Measurements from ENCODE around the gene COX4I2.
"Not testable (repeated sequence)": the region's sequence is repeated elsewhere in the genome, so short reads cannot be mapped to it uniquely, and the experiment has no call there.

The COX4I2 gene

GRCh38 chr20:31662372-31662854 is 24.7 kb downstream of the COX4I2 start:
- DNase-seq = no peak

DNA sequence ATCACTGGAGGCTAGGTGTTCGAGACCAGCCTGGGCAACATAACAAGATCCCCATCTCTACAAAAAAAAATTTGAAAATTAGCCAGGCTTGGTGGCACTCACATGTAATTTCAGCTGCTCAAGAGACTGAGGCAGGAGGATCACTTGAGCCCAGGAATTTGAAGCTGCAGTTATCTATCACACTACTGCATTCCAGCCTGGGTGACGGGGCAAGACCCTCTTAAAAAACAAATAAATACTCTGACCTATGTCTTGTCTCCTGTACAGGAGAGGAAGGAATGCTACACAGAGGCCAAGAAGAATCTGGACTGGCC is 25.8 kb downstream of the COX4I2 start:
- no peak for DNase-seq

DNA sequence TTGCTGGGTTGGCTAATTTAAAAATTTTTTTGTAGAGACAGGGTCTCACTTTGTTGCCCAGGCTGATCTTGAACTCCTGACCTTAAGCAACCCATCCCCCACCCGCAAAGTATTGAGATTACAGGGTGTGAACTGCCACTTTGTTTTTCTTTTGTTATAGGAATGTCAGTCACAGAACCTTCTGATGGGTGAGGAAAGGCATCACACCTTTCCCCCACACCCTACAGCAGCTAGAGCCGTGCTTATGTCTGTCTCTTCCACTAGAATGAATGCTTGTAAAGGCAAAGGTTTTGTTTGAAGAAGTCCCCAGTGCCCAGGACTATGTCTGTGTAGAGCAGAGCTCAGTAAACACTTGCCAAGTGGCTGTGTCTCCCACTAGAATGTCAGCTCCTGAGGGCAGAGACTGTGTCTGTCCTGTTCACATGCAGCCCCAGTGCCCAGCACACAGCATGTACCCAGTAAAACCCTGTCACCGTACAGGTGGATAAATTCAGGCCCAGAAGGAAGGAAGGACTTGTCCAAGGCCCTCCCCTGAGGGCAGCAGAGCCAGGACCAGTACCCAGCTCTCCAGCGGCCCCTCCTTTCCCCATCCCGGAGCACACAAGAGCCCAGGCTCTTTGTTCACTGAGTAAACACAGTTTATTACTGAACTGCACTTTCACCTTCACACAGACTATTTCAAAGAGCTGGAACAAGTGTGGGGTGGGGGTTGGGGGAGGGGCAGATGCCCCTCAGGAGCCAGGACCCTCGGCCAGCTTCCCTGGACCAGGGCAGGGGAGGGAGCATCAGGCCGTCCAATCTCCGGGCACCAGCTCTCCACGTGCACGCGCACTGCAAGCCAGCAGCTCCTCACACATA is 26.4 kb downstream of the COX4I2 start:
- no peak for DNase-seq

DNA sequence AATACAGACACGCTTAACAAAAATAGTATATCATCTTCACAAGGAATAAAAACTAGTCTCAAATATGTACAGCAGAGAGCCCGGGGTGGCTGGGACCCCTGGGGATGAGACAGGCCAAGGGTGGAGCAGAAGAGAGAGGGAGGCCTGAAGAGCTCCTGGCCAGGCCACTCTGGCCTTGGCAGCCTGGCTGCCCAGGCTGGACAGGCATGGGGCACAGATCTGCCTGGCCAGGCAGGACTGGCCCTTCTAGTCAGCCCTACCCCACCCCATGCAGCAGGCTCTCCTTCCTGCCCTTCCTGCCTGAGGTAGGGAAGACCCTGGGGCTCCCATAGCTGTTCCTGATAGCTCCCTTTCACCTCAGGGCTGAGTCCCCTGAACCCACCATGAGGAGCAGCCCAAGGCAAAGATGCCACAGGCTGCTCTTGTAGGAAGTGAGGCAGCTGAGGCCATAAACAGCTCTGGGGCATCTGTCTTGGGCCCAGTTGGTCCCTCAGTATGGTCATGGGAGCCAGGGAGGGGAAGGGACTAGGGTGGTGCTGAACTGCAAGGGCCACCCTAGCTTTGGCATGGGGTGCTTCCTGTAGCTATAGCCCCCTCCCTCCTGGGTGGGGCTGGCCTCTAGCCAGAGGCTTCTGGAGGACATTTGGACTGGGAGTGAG is 27.1 kb downstream of the COX4I2 start:
- DNase-seq = no peak

GRCh38 chr20:31665753-31666152 is 28.0 kb downstream of the COX4I2 start:
- no peak for DNase-seq

DNA sequence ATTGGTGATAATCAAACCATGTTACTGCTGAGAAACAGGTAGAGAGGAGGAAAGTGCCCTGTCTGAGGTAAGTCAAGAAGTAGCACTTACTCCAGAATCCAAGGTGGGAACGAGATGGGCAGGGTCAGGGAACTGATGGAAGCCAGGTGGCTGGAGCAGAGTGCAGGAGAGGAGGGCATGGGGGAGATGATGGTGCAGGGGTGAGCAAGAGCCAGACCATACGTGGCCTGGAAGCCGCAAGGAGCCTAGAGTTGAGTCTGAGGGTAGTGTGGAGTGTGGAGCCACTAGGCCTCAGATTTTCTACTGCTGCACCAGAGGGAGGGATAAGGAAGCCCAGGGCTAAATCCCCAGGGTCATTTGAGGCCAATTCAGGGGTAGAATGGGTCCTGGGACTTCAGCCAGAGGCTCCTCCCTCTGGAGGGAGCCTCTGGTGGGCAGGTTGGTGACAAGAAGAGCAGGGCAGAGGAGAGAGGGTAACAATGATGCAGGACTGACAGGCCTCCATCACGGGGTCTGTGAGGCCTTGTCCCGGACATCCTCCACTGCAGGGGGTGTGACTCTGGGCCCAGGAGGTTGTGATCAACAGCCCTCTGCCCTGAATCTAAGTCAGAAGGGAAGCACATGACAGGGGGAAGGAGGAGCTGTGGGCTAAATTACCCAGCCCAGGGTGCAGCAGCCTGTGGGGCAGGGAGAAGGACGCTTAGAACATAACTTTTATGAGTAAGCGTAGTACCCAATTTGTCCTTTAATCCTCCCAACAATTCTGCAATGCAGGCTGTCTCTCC is 28.7 kb downstream of the COX4I2 start:
- peak; percentile 11 for DNase-seq

DNA sequence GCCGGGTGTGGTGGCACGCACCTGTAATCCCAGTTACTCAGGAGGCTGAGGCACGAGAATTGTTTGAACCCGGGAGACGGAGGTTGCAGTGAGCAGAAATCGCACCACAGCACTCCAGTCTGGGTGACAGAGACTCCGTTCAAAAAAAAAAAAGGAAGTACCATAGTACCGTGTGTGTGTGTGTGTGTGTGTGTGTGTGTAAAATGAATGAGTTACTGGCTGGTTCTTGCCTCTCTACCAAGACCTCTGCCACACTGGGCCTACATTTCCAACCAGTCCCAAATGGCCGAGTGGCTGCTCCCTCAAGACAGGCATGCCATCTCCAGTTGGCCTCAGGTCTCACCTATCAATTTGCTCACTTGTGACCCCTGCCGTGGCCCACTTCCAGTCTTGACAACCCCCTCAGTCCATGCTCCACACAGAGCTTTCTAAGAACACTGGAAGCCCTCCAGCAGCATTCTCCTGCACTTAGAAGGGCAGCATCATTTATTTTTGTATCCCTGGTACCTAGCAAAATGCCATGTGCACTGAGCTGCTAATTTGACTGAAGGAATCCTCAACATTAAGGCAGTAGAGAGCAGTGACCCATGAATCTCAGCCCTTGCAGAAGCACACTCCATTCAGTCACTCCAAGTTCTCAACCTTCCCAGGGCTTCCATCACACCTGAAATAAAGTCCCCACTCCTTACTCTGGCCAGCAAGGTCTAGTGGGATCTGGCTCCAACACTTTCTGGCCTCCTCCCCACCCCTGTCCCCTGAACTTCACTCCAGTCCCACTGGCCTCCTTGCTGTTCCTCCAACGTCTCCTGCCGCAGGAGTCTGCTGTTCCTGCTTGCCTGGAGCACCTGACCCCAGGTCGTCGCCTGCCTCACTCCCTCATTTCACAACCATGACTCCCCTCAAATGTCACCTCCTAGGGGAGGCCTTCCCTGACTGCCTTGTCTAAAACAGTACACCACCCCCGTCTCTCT is 29.9 kb downstream of the COX4I2 start:
- DNase-seq = no peak

DNA sequence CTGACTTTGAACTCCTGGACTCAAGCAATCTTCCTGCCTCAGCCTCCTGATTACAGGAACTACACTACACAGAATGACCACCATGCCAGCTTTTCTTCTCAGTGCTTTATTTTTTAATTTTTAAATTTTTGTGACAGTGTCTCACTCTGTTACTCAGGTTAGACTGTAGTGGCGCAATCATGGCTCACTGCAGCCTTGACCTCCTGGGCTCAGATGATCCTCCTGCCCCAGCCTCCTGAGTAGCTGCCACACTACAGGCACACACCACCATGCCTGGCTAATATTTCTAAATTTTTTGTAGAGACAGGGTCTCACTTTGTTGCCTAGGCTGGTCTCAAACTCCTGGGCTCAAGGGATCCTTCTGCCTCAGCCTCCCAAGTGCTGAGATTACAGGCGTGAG is 31.2 kb downstream of the COX4I2 start:
- DNase-seq = not testable (repeated sequence)

- no peak for DNase-seq
Measured at GRCh38 chr20:31669876-31670275, 32.2 kb downstream of the COX4I2 start.

GRCh38 chr20:31670371-31671228 is 32.9 kb downstream of the COX4I2 start:
- no peak for DNase-seq

GRCh38 chr20:31671324-31671723 is 33.6 kb downstream of the COX4I2 start:
- no peak for DNase-seq

DNA sequence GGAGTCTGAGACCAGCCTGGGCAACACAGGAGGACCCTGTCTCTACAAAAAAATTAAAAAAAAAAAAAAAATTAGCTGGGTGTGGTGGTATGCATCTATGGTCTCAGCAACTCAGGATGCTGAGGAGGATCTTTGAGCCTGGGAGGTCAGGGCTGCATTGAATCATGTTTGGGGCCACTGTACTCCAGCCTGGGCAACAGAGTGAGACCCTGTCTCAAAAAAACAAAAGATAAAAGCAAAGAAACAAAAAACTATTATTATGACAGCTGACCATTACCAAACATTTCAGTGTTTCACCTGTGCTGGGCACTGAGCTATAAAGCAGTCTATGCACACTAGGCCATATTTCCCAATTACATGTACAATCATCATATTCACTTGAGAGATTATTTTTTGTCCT is 35.7 kb downstream of the COX4I2 start:
- DNase-seq = no peak

DNA sequence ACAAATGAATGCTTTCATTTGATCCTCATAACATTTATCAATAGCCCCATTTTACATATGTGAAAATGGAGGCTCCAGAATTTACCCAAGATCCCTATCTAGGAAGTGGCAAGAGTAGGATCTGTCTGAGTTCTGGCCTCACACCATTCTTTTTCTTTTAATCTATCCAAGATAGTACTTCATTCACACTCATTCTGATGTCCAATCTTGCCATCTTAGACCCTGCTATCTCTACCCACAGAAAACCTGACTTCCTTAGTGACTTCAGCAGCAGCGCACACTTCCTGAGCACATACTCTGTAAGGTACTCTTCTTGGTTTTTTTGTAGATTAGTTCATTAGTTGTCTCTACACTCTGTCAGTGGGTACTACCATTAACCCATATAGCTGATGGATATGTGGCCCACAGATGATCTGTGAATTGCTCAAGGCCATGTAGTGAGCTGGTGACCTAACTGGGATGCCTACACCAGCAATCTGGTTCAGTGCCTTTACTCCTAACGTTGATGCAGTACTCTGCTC is 36.3 kb downstream of the COX4I2 start:
- DNase-seq = no peak

DNA sequence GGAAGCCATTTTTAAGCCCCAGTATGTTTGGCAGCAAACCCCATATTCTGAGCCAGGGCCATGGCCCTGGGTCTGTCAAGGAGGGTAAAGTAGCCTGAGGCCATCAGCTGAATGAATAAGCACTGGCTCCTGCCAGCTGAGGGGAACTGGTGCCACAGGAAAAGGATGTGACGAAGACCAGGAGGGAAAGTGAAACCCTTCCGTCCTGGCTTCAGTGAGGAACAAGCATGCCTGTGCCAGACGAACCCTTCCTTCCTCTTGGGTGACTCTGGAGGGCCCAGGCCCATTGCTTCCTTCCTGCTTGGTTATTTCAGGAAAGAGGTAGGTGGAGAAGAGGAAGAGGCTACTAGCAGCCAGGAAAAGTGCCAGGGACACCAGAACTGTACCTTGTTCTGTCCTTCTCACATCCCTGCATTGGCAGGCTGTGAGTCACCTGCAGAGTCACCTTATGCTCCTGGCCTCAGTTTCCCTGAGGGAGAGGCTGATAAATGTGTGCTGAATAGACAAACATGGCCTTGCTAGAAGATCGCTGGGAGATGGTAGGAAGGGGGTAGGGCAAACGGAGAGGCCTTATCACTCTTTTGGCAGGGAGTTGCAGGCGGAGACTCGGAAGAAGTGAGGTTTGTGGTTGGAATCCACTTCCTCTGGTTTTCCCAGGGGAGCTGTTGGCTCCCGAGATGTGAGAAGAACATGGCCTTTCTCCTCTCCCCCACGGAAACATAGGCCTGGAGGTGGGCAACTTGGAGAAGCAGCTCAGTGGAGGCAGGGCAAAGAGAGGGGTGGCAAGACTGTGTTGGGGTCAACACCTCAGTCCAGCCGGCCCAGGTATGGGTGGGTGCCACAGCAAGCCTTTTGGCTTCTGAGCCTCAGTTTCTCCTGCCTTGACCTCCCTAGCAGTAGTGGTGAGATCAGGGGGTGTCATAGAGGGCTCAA is 37.4 kb downstream of the COX4I2 start:
- peak; percentile 57 for DNase-seq

DNA sequence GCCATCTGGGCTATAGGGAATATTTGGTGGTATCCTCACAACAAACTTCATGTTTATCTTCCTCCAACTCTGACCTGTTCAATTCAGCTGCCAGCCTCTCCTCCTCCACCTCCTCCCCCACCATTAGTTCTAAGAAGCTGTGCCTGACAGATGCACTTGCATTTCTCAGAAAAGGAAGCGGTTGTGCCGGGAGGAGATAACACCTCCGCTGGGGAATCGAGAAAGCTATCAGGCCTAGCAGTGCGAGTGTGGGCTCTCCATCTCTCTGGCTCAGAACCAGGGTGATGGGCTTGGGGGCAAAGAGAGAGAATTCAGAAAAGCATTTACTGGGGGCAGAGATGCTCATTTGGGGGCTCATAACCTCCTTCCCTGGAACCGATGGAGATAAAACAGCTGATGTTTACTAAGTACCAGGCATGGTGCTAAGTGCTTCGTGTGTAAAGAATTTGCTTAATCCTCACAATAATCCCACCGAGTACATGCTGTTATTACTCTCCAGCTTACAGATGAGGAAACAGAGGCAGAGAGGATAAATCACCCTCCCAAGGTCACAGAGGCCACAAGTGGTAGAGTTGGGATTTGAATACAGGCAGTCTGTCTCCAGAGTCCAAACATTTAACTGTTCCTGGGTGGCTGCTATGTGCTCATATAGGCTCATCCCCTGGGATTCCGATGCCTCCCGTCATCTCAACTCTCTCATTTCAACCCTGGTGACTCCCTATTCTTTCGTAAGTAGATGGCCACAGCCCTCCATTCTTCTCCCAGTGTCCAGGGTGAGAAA is 38.3 kb downstream of the COX4I2 start:
- peak; percentile 26 for DNase-seq

- DNase-seq = no peak
Measured at GRCh38 chr20:31676609-31676989, 38.9 kb downstream of the COX4I2 start.

DNA sequence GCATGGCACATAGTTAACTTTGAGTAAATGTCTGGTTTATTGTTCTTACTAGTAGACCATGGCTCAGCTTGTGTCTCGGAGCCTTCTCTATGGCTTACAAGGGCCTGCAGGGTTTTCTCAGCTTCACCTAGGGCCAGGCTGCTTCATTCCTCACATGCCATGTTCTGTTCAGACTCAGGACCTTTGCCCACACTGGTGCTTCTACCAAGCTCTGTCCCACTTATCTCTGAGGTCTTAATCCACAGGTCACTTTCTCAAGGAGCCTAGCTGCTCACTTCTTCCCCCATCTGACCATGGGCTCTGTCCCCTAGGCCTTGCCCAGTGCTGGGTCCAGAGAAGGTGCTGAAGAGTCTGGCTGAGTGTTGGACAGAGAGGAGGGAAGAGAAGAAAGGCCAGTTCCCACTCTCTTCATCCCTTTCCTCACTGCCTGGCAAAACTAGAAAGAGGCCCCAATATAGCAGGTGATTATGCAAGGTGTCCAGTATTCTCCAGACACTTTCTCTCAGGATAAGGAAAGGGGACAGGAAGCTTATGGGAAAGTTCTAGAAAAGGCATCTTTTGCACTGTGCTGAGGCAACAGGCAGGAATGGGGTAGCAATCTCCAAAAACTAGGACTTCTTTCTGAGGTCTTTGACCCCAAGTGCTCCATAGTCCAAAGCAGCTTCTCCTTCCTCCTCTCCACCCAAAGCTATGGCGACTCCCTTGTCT is 40.0 kb downstream of the COX4I2 start:
- DNase-seq = no peak
